CD14-positive monocyte (primary cell): Measurements from ENCODE around the gene KLHL20. TPM values are rescaled to one million over a fixed set of nuclear protein-coding genes. Genes with fewer than 3 reads are reported as not detected.

Experiments
- DNase-seq, 3 donors: peaks; one replicate each; pipeline ENCODE4 v3.0.0-alpha.2; 2011 to 2022
- H2AFZ ChIP-seq: 2 replicates; pipeline ENCODE4 v1.6.0; 2012; ENCODE audit warnings: mild to moderate bottlenecking, low read depth, low read length, inconsistent platforms; ENCODE audit not compliant: insufficient read depth, poor library complexity, severe bottlenecking
- H3K27ac ChIP-seq, 2 donors: 1 replicate in 1 of 2; 2 replicates in 1 of 2; pipeline ENCODE4 v1.5.1; 2012 to 2013; ENCODE audit warnings: low read length in 2 of 2, control low read depth in 1 of 2, inconsistent platforms in 1 of 2, low read depth in 1 of 2, mild to moderate bottlenecking in 1 of 2
- H3K27me3 ChIP-seq, 2 donors: one replicate each; pipeline versions ENCODE4 v1.6.0 to v1.6.1; 2011 to 2013; ENCODE audit warnings: low read length in 2 of 2; ENCODE audit not compliant: control insufficient read depth in 2 of 2, insufficient read depth in 2 of 2
- H3K36me3 ChIP-seq, 2 donors: replicated peaks in 1 of 2; 1 replicate in 1 of 2; 2 replicates in 1 of 2; pipeline versions ENCODE4 v1.5.1 to v1.6.1; 2012 to 2013; ENCODE audit warnings: low read length in 2 of 2, control low read depth in 1 of 2, inconsistent platforms in 1 of 2, mild to moderate bottlenecking in 1 of 2; ENCODE audit not compliant: insufficient read depth in 2 of 2, control insufficient read depth in 1 of 2
- H3K4me1 ChIP-seq, 2 donors: 1 replicate in 1 of 2; 2 replicates in 1 of 2; pipeline versions ENCODE4 v1.5.1 to v1.6.1; 2012 to 2013; ENCODE audit warnings: low read length in 2 of 2, control low read depth in 1 of 2, inconsistent platforms in 1 of 2, mild to moderate bottlenecking in 1 of 2, moderate library complexity in 1 of 2; ENCODE audit not compliant: insufficient read depth in 2 of 2, control insufficient read depth in 1 of 2
- H3K4me2 ChIP-seq: replicated peaks from 2 replicates; pipeline ENCODE3; 2012; ENCODE audit warnings: low read length, moderate library complexity, mild to moderate bottlenecking; ENCODE audit not compliant: poor library complexity, severe bottlenecking; ENCODE audit errors: extremely low read depth
- H3K4me3 ChIP-seq, 3 experiments: fragments of 200-600 bp in 1 of 3; sonication (generic) in 1 of 3; replicated peaks in 1 of 3; 1 replicate in 2 of 3; 2 replicates in 1 of 3; pipeline ENCODE4 v1.5.1; 2011 to 2013; ENCODE audit warnings: low read length in 3 of 3, mild to moderate bottlenecking in 3 of 3, control low read depth in 2 of 3, low read depth in 2 of 3, inconsistent platforms in 1 of 3, moderate library complexity in 1 of 3
- H3K79me2 ChIP-seq: 2 replicates; pipeline ENCODE4 v1.6.0; 2012; ENCODE audit warnings: mild to moderate bottlenecking, control low read depth, inconsistent platforms, low read length, moderate library complexity; ENCODE audit not compliant: insufficient read depth
- H3K9ac ChIP-seq: 2 replicates; pipeline ENCODE4 v1.6.0; 2017; ENCODE audit warnings: low read length, mild to moderate bottlenecking; ENCODE audit not compliant: insufficient read depth, poor library complexity, severe bottlenecking
- H3K9me3 ChIP-seq, 2 donors: replicated peaks in 1 of 2; 1 replicate in 1 of 2; 2 replicates in 1 of 2; pipeline versions ENCODE4 v1.5.1 to v1.6.1; 2012 to 2013; ENCODE audit warnings: low read length in 2 of 2, control low read depth in 1 of 2; ENCODE audit not compliant: control insufficient read depth in 1 of 2, insufficient read depth in 1 of 2
- H4K20me1 ChIP-seq: 2 replicates; pipeline ENCODE4 v1.6.0; 2012; ENCODE audit warnings: mild to moderate bottlenecking, low read length, control low read depth, moderate library complexity; ENCODE audit not compliant: insufficient read depth
- H3K27ac Mint-ChIP-seq, 7 donors: one replicate each; pipeline ENCODE4 v1.8.0; 2020; ENCODE audit warnings: mild to moderate bottlenecking in 7 of 7, mixed read lengths in 7 of 7, moderate library complexity in 6 of 7, inconsistent platforms in 2 of 7
- H3K27me3 Mint-ChIP-seq, 3 donors: one replicate each; pipeline ENCODE4 v1.8.0; 2021 to 2022; ENCODE audit warnings: low read depth in 3 of 3, mild to moderate bottlenecking in 3 of 3, mixed read lengths in 3 of 3, moderate library complexity in 3 of 3, inconsistent platforms in 1 of 3
- H3K36me3 Mint-ChIP-seq, 2 donors: one replicate each; pipeline ENCODE4 v1.8.0; 2020; ENCODE audit warnings: mixed read lengths in 2 of 2, inconsistent platforms in 1 of 2, mild to moderate bottlenecking in 1 of 2
- H3K4me1 Mint-ChIP-seq: one replicate; pipeline ENCODE4 v1.8.0; 2020; ENCODE audit warnings: mild to moderate bottlenecking, mixed read lengths
- H3K4me3 Mint-ChIP-seq, 2 donors: one replicate each; pipeline ENCODE4 v1.8.0; 2020; ENCODE audit warnings: mild to moderate bottlenecking in 2 of 2, mixed read lengths in 2 of 2, moderate library complexity in 1 of 2
- H3K9me3 Mint-ChIP-seq, 7 donors: one replicate each; pipeline ENCODE4 v1.8.0; 2020 to 2022; ENCODE audit warnings: mixed read lengths in 7 of 7, mild to moderate bottlenecking in 6 of 7, moderate library complexity in 6 of 7, inconsistent platforms in 2 of 7
- WGBS: methylation state at CpG from one replicate; pipeline ENCODE4 v1.1.5; 2013; ENCODE audit warnings: missing lambda C conversion rate; ENCODE audit not compliant: insufficient coverage; 5-methylcytosine and 5-hydroxymethylcytosine counted together
- intact Hi-C, 2 donors: fragments of 100-400 bp; cut with micrococcal nuclease; formaldehyde crosslinking; loops; one replicate each; pipeline versions ENCODE4 v1.15.0 to v1.15.1; 2023
- polyA plus RNA-seq, 3 donors: library from polyadenylated mRNA; depleted of rRNA in 1 of 3; unstranded in 2 of 3; stranded (reverse) in 1 of 3; fragments of 300-500 nt in 2 of 3; fragments of >200 nt in 1 of 3; fragmentation: Illumina TruSeq in 2 of 3; gene quantifications; 1 replicate in 2 of 3; 2 replicates in 1 of 3; pipeline ENCODE4 v1.2.3, GENCODE V29; 2012 to 2021
- TF ChIP-seq, protein P1 (sequence below): fragments of 200-600 bp; IDR thresholded peaks from one replicate; pipeline ENCODE4 v1.8.0; 2022; ENCODE audit warnings: antibody characterized with exemption, mild to moderate bottlenecking

KLHL20 gene
- polyA plus RNA-seq, 3 donors, result 6.5 to 9.4 (median 8.2) TPM

DNA sequence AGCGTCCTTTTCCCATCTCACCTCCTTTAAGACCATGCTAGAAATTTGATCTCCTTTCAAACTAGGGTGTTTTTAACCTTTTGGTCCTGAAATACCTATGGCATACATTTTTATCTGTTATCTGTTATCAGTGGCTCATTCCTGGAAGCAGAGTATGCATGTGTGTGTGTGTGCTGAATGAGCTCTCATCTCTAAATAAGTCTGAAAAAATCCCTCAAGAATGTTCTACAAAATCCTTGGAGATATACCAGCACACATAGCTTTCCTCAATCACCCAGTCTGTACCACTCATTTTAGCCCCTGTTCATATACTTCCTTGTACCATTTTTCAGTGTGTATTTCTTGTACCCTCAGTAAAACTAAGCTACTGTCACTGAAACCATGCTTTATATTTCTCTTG is 103.7 kb downstream of the KLHL20 start:
- Histone ChIP-seq H3K9ac (no peak overlapping the region), H4K20me1 (no peaks in the 10 kb centered on the region), H3K4me1 (peaks cover 4 to 8% of the 10 kb centered on the region in 2 donors), H3K4me3 (no peak overlapping the region), H3K36me3 (peaks cover 7 to 20% of the 10 kb centered on the region in 2 donors), H2AFZ (no peak overlapping the region), H3K27me3 (no peaks in the 10 kb centered on the region), H3K4me2 (no peak overlapping the region), H3K9me3 (no peaks in the 10 kb centered on the region), H3K79me2 (peaks cover 93% of the 10 kb centered on the region), H3K27ac (peak overlapping the region in 1 of 2 donors; percentile 11)
- Mint-ChIP-seq H3K4me1 (peaks cover 29% of the 10 kb centered on the region), H3K9me3 (peaks cover 0 to 3% (median 0%) of the 10 kb centered on the region in 7 donors), H3K27ac (peak overlapping the region in 1 of 7 donors; percentile 26), H3K4me3 (no peak overlapping the region), H3K27me3 (no peaks in the 10 kb centered on the region), H3K36me3 (peaks cover 13 to 38% of the 10 kb centered on the region in 2 donors)
- intact Hi-C loops, result no loop called here
- 100% methylated on average over 1 of the region's 1 CpG for WGBS
- TF ChIP-seq, protein P1, sequence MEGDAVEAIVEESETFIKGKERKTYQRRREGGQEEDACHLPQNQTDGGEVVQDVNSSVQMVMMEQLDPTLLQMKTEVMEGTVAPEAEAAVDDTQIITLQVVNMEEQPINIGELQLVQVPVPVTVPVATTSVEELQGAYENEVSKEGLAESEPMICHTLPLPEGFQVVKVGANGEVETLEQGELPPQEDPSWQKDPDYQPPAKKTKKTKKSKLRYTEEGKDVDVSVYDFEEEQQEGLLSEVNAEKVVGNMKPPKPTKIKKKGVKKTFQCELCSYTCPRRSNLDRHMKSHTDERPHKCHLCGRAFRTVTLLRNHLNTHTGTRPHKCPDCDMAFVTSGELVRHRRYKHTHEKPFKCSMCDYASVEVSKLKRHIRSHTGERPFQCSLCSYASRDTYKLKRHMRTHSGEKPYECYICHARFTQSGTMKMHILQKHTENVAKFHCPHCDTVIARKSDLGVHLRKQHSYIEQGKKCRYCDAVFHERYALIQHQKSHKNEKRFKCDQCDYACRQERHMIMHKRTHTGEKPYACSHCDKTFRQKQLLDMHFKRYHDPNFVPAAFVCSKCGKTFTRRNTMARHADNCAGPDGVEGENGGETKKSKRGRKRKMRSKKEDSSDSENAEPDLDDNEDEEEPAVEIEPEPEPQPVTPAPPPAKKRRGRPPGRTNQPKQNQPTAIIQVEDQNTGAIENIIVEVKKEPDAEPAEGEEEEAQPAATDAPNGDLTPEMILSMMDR, result no peak
- DNase-seq, result no peak

DNA sequence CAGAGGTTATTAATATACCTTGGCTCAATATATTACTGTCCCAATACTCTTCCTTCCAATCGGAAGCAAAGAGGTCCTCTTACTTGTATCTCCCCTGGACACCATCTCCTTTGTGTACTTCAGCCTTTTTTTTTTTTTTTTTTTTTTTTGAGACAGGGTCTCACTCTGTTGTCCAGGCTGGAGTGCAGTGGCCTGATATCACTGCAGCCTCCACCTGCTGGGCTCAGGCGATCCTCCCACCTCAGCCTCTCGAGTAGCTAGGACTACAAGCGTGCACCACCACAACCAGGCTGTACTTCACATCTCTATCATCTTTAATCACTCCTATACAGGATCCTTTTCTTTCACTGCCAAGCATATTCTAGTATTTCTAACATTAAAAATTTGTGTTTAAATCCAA is 106.9 kb downstream of the KLHL20 start:
- no peaks in the 10 kb centered on the region for H3K27me3 Mint-ChIP-seq
- Histone ChIP-seq H3K4me3 (no peak overlapping the region), H3K4me2 (no peak overlapping the region), H3K27me3 (no peaks in the 10 kb centered on the region), H3K9me3 (no peaks in the 10 kb centered on the region), H3K79me2 (peaks cover 78% of the 10 kb centered on the region), H4K20me1 (no peaks in the 10 kb centered on the region), H3K4me1 (peaks cover 15 to 21% of the 10 kb centered on the region in 2 donors), H3K36me3 (peaks cover 7 to 20% of the 10 kb centered on the region in 2 donors), H3K27ac (no peak overlapping the region), H3K9ac (no peak overlapping the region), H2AFZ (no peak overlapping the region)
- H3K27ac Mint-ChIP-seq, result peak overlapping the region in 1 of 7 donors; percentile 77
- 96% methylated on average over 3 of the region's 4 CpGs for WGBS
- no peak overlapping the region for H3K4me3 Mint-ChIP-seq
- H3K9me3 Mint-ChIP-seq, result no peaks in the 10 kb centered on the region
- peaks cover 7 to 32% of the 10 kb centered on the region in 2 donors for H3K36me3 Mint-ChIP-seq
- peaks cover 33% of the 10 kb centered on the region for H3K4me1 Mint-ChIP-seq
- no peak for DNase-seq
- TF ChIP-seq, protein P1, result no peak
- intact Hi-C loops, result loop anchor here (5.0 kb wide), 5 partner anchors 344 to 1074 kb away; partner anchors contain the start of gene PRDX6 (in 2 of the 2)
